Measurements from ENCODE around the gene POTEF. TPM values are rescaled to one million over a fixed set of nuclear protein-coding genes. Genes with fewer than 3 reads are reported as not detected.
"Not testable (repeated sequence)": the region's sequence is repeated elsewhere in the genome, so short reads cannot be mapped to it uniquely, and the experiment has no call there.

The POTEF gene
- total RNA-seq, 1 experiment from 2014 or later: not detected

- H3K36me3 Mint-ChIP-seq (ENCODE audit: insufficient read depth, unreplicated experiment): peaks cover 18% of the 10 kb centered on the region
- no peak for DNase-seq
Observed at GRCh38 chr2:130152816-130153595, 24.0 kb upstream of the POTEF start.

GRCh38 chr2:130152136-130152815 lies 23.3 kb upstream of the POTEF start:
- intact Hi-C loops (cut with micrococcal nuclease; ENCODE audit: unreplicated experiment); H3K4me1 Mint-ChIP-seq (ENCODE audit: low read depth, unreplicated experiment); DNase-seq; H3K27ac Mint-ChIP-seq (ENCODE audit: unreplicated experiment); H3K4me3 Mint-ChIP-seq (ENCODE audit: low read depth, unreplicated experiment); H3K27me3 Mint-ChIP-seq (ENCODE audit: unreplicated experiment); CTCF ChIA-PET; BruUV-seq (replicated peaks); H3K9me3 Mint-ChIP-seq (ENCODE audit: low read depth, unreplicated experiment): not testable (repeated sequence)
- peaks cover 18% of the 10 kb centered on the region for H3K36me3 Mint-ChIP-seq (ENCODE audit: insufficient read depth, unreplicated experiment)

More at GRCh38 chr2:130152816-130153595, 24.0 kb upstream of the POTEF start:
- no TSS peak for BruUV-seq (replicated peaks)
- H3K4me1 Mint-ChIP-seq (ENCODE audit: low read depth, unreplicated experiment): no peaks in the 10 kb centered on the region
- H3K9me3 Mint-ChIP-seq (ENCODE audit: low read depth, unreplicated experiment): no peaks in the 10 kb centered on the region
- CTCF ChIA-PET: no interaction called here
- H3K27me3 Mint-ChIP-seq (ENCODE audit: unreplicated experiment): no peaks in the 10 kb centered on the region
- intact Hi-C loops (cut with micrococcal nuclease; ENCODE audit: unreplicated experiment): no loop called here
- H3K27ac Mint-ChIP-seq (ENCODE audit: unreplicated experiment): no peak overlapping the region
- no peak overlapping the region for H3K4me3 Mint-ChIP-seq (ENCODE audit: low read depth, unreplicated experiment)
- no peak for TF ChIP-seq CTCF (IDR thresholded peaks at IDR 0.05; ENCODE audit: unreplicated experiment)

- peaks cover 18% of the 10 kb centered on the region for H3K36me3 Mint-ChIP-seq (ENCODE audit: insufficient read depth, unreplicated experiment)
- H3K4me1 Mint-ChIP-seq (ENCODE audit: low read depth, unreplicated experiment); DNase-seq; H3K4me3 Mint-ChIP-seq (ENCODE audit: low read depth, unreplicated experiment); H3K27ac Mint-ChIP-seq (ENCODE audit: unreplicated experiment); H3K9me3 Mint-ChIP-seq (ENCODE audit: low read depth, unreplicated experiment); BruUV-seq (replicated peaks); CTCF ChIA-PET; H3K27me3 Mint-ChIP-seq (ENCODE audit: unreplicated experiment); intact Hi-C loops (cut with micrococcal nuclease; ENCODE audit: unreplicated experiment): not testable (repeated sequence)
Observed at GRCh38 chr2:130151145-130151512, 22.1 kb upstream of the POTEF start.

GRCh38 chr2:130150181-130151144 lies 21.4 kb upstream of the POTEF start:
- no peaks in the 10 kb centered on the region for H3K27me3 Mint-ChIP-seq (ENCODE audit: unreplicated experiment)
- intact Hi-C loops (cut with micrococcal nuclease; ENCODE audit: unreplicated experiment): no loop called here
- CTCF ChIA-PET: interaction anchor here (0.6 kb wide), 1 partner anchor 1940 kb away, joined by 3 read pairs; no protein-coding TSS in a partner anchor
- TF ChIP-seq CTCF (IDR thresholded peaks at IDR 0.05; ENCODE audit: unreplicated experiment): no peak
- no peaks in the 10 kb centered on the region for H3K4me1 Mint-ChIP-seq (ENCODE audit: low read depth, unreplicated experiment)
- no peaks in the 10 kb centered on the region for H3K9me3 Mint-ChIP-seq (ENCODE audit: low read depth, unreplicated experiment)
- H3K36me3 Mint-ChIP-seq (ENCODE audit: insufficient read depth, unreplicated experiment): peaks cover 18% of the 10 kb centered on the region
- DNase-seq: no peak
- no peak overlapping the region for H3K4me3 Mint-ChIP-seq (ENCODE audit: low read depth, unreplicated experiment)
- no peak overlapping the region for H3K27ac Mint-ChIP-seq (ENCODE audit: unreplicated experiment)
- BruUV-seq (replicated peaks): no TSS peak

- H3K27me3 Mint-ChIP-seq (ENCODE audit: unreplicated experiment); H3K9me3 Mint-ChIP-seq (ENCODE audit: low read depth, unreplicated experiment); BruUV-seq (replicated peaks); H3K27ac Mint-ChIP-seq (ENCODE audit: unreplicated experiment); intact Hi-C loops (cut with micrococcal nuclease; ENCODE audit: unreplicated experiment); H3K4me1 Mint-ChIP-seq (ENCODE audit: low read depth, unreplicated experiment); CTCF ChIA-PET; H3K4me3 Mint-ChIP-seq (ENCODE audit: low read depth, unreplicated experiment); DNase-seq: not testable (repeated sequence)
- peaks cover 13% of the 10 kb centered on the region for H3K36me3 Mint-ChIP-seq (ENCODE audit: insufficient read depth, unreplicated experiment)
Observed at GRCh38 chr2:130148515-130148914, 19.5 kb upstream of the POTEF start.

- DNase-seq: peak; percentile 74
- H3K36me3 Mint-ChIP-seq (ENCODE audit: insufficient read depth, unreplicated experiment); H3K27ac Mint-ChIP-seq (ENCODE audit: unreplicated experiment); BruUV-seq (replicated peaks); intact Hi-C loops (cut with micrococcal nuclease; ENCODE audit: unreplicated experiment); H3K9me3 Mint-ChIP-seq (ENCODE audit: low read depth, unreplicated experiment); H3K4me1 Mint-ChIP-seq (ENCODE audit: low read depth, unreplicated experiment); CTCF ChIA-PET: not testable (repeated sequence)
- Mint-ChIP-seq H3K27me3 (ENCODE audit: unreplicated experiment) (peaks cover 11% of the 10 kb centered on the region), H3K4me3 (ENCODE audit: low read depth, unreplicated experiment) (peak within 1 kb of the TSS; percentile 75)
Observed at GRCh38 chr2:130145006-130145414, 16.0 kb upstream of the POTEF start, which contains the start of gene CCDC74B. Gene CCDC74B (minus strand): TSS chr2:130145112. CDS start chr2:130144996, 116 bp downstream.

GRCh38 chr2:130143266-130144039 lies 14.4 kb upstream of the POTEF start:
- H3K36me3 Mint-ChIP-seq (ENCODE audit: insufficient read depth, unreplicated experiment); DNase-seq; H3K9me3 Mint-ChIP-seq (ENCODE audit: low read depth, unreplicated experiment); intact Hi-C loops (cut with micrococcal nuclease; ENCODE audit: unreplicated experiment); H3K4me1 Mint-ChIP-seq (ENCODE audit: low read depth, unreplicated experiment); BruUV-seq (replicated peaks); CTCF ChIA-PET; H3K27ac Mint-ChIP-seq (ENCODE audit: unreplicated experiment): not testable (repeated sequence)
- H3K4me3 Mint-ChIP-seq (ENCODE audit: low read depth, unreplicated experiment): peak overlapping the region; percentile 22
- peaks cover 11% of the 10 kb centered on the region for H3K27me3 Mint-ChIP-seq (ENCODE audit: unreplicated experiment)
